ENCODE results near the gene C11orf54. TPM values are rescaled to one million over a fixed set of nuclear protein-coding genes. Genes with fewer than 3 reads are reported as not detected.

The C11orf54 gene
- total and polyA plus RNA-seq, 4 donors, result 60.8 to 154 (median 114) TPM

GRCh38 chr11:93767018-93767417 lies 25.5 kb downstream of the C11orf54 start (continued):
- TF ChIP-seq, protein P1, sequence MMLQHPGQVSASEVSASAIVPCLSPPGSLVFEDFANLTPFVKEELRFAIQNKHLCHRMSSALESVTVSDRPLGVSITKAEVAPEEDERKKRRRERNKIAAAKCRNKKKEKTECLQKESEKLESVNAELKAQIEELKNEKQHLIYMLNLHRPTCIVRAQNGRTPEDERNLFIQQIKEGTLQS (IDR thresholded peaks at IDR 0.05), result no peak
- no peak for TF ChIP-seq RXRA (IDR thresholded peaks at IDR 0.05)
- TF ChIP-seq EGR1 (IDR thresholded peaks at IDR 0.05; ENCODE audit: low read depth in 2 of 2), result no peak
- TF ChIP-seq MAX (IDR thresholded peaks at IDR 0.05), result no peak
- TF ChIP-seq SP1 (IDR thresholded peaks at IDR 0.05), result no peak
- no peak for TF ChIP-seq JUND (IDR thresholded peaks at IDR 0.05)
- no peak for TF ChIP-seq HNF4A (conservative IDR thresholded peaks at IDR 0.05)

- peaks cover 0 to 2% (median 0%) of the 10 kb centered on the region in 4 donors for H3K4me1 ChIP-seq (ENCODE audit: control insufficient read depth in 4 of 4, insufficient read depth in 4 of 4, low read length in 3 of 4)
- WGBS, result 62% methylated on average over 1 of the region's 1 CpG
- H3K9me3 ChIP-seq (ENCODE audit: control insufficient read depth in 4 of 4, low read length in 3 of 4), result no peaks in the 10 kb centered on the region
- no peaks in the 10 kb centered on the region for H3K27me3 ChIP-seq (ENCODE audit: control insufficient read depth in 4 of 4, insufficient read depth in 4 of 4, low read length in 3 of 4)
- no peak for DNase-seq (ENCODE audit: low spot score)
- H3K4me3 ChIP-seq (ENCODE audit: low read depth in 1 of 3, low read length in 3 of 3), result no peak overlapping the region
- H3K36me3 ChIP-seq (ENCODE audit: control insufficient read depth in 4 of 4, insufficient read depth in 3 of 4, low read depth in 1 of 4, low read length in 3 of 4), result peaks cover 0 to 2% (median 0%) of the 10 kb centered on the region in 4 donors
- no peak for TF ChIP-seq RAD21 (IDR thresholded peaks at IDR 0.05)
- no peak for TF ChIP-seq FOXA2 (IDR thresholded peaks at IDR 0.05)
- no peak for TF ChIP-seq REST (IDR thresholded peaks at IDR 0.05)
- no peak overlapping the region for H3K27ac ChIP-seq (ENCODE audit: low read depth in 1 of 2, low read length in 2 of 2)
- H3K9ac ChIP-seq (ENCODE audit: low read depth in 1 of 2, low read length in 2 of 2), result no peak overlapping the region
Observed at GRCh38 chr11:93770160-93770559, 28.7 kb downstream of the C11orf54 start.

- TF ChIP-seq MAX (IDR thresholded peaks at IDR 0.05) (no peak), YY1 (IDR thresholded peaks at IDR 0.05) (no peak), GABPA (IDR thresholded peaks at IDR 0.05 in 1 of 2, conservative IDR thresholded peaks at IDR 0.05 in 1 of 2) (no peak), ZBTB33 (IDR thresholded peaks at IDR 0.05) (no peak), RXRA (IDR thresholded peaks at IDR 0.05) (no peak), EGR1 (IDR thresholded peaks at IDR 0.05; ENCODE audit: low read depth in 2 of 2) (no peak), CTCF (IDR thresholded peaks at IDR 0.05; ENCODE audit: low read depth, low read length, missing input control) (no peak), TAF1 (conservative IDR thresholded peaks at IDR 0.05) (no peak), FOXA1 (IDR thresholded peaks at IDR 0.05) (no peak), FOXA2 (IDR thresholded peaks at IDR 0.05) (no peak), RAD21 (IDR thresholded peaks at IDR 0.05) (no peak), SP1 (IDR thresholded peaks at IDR 0.05) (no peak)
- H3K36me3 ChIP-seq (ENCODE audit: control insufficient read depth in 4 of 4, insufficient read depth in 3 of 4, low read depth in 1 of 4, low read length in 3 of 4), result peaks cover 0 to 2% (median 0%) of the 10 kb centered on the region in 4 donors
- no peaks in the 10 kb centered on the region for H3K9me3 ChIP-seq (ENCODE audit: control insufficient read depth in 4 of 4, low read length in 3 of 4)
- H3K4me1 ChIP-seq (ENCODE audit: control insufficient read depth in 4 of 4, insufficient read depth in 4 of 4, low read length in 3 of 4), result no peaks in the 10 kb centered on the region
- no peak overlapping the region for H3K4me3 ChIP-seq (ENCODE audit: low read depth in 1 of 3, low read length in 3 of 3)
- no peak overlapping the region for H3K27ac ChIP-seq (ENCODE audit: low read depth in 1 of 2, low read length in 2 of 2)
- no peak overlapping the region for H3K9ac ChIP-seq (ENCODE audit: low read depth in 1 of 2, low read length in 2 of 2)
- WGBS, result 99% methylated on average over 4 of the region's 4 CpGs
- no peak for DNase-seq (ENCODE audit: low spot score)
- no peaks in the 10 kb centered on the region for H3K27me3 ChIP-seq (ENCODE audit: control insufficient read depth in 4 of 4, insufficient read depth in 4 of 4, low read length in 3 of 4)
Observed at GRCh38 chr11:93772123-93772522, 30.7 kb downstream of the C11orf54 start.

All from liver (tissue), 9 donors.